Stomach (tissue), 9 donors: ENCODE results near the gene DYRK2. TPM values are rescaled to one million over a fixed set of nuclear protein-coding genes. Genes with fewer than 3 reads are reported as not detected.

ENCODE experiments used
- DNase-seq, 2 donors: peaks; one replicate each; pipeline versions ENCODE4 v3.0.0 to v3.0.0-alpha.2; 2013 to 2019
- H3K27ac ChIP-seq, 5 donors: fragments of 200-600 bp in 4 of 5; sonication (generic) in 4 of 5; one replicate each; pipeline ENCODE4 v1.5.1; 2013 to 2019; ENCODE audit warnings: mild to moderate bottlenecking in 1 of 5, moderate library complexity in 1 of 5
- H3K27me3 ChIP-seq, 3 donors: fragments of 200-600 bp; sonication (generic); one replicate each; pipeline ENCODE4 v1.5.1; 2017 to 2019; ENCODE audit warnings: mixed run types in 1 of 3
- H3K36me3 ChIP-seq, 4 donors: fragments of 200-600 bp; sonication (generic); 1 replicate in 3 of 4; 2 replicates in 1 of 4; pipeline ENCODE4 v1.5.1; 2016 to 2019
- H3K4me1 ChIP-seq, 4 donors: fragments of 200-600 bp; sonication (generic); one replicate each; pipeline ENCODE4 v1.5.1; 2016 to 2019
- H3K4me3 ChIP-seq, 4 donors: fragments of 200-600 bp; sonication (generic) in 3 of 4; one replicate each; pipeline ENCODE4 v1.5.1; 2016 to 2019; ENCODE audit warnings: mild to moderate bottlenecking in 1 of 4
- H3K9me3 ChIP-seq, 4 donors: fragments of 200-600 bp; sonication (generic); one replicate each; pipeline ENCODE4 v1.5.1; 2016 to 2019
- CTCF ChIP-seq, 7 experiments: fragments of 450-650 bp in 4 of 7; fragments of 200-600 bp in 3 of 7; sonication (generic) in 3 of 7; IDR thresholded peaks; one replicate each; pipeline ENCODE4 v1.5.1; 2016 to 2019; ENCODE audit warnings: antibody characterized with exemption in 7 of 7, control low read depth in 2 of 7, mild to moderate bottlenecking in 1 of 7
- EP300 ChIP-seq: sonication (generic); formaldehyde crosslinking; IDR thresholded peaks from one replicate; pipeline ENCODE4 v1.6.1; 2017; ENCODE audit warnings: antibody characterized with exemption
- POLR2A ChIP-seq, 4 donors: fragments of 450-650 bp; IDR thresholded peaks; one replicate each; pipeline ENCODE4 v1.6.1; 2016; ENCODE audit warnings: antibody characterized with exemption in 4 of 4, control low read depth in 2 of 4, mild to moderate bottlenecking in 1 of 4, moderate library complexity in 1 of 4
- POLR2AphosphoS5 ChIP-seq, 3 donors: sonication (generic); formaldehyde crosslinking; IDR thresholded peaks; one replicate each; pipeline ENCODE4 v1.6.1; 2016; ENCODE audit warnings: antibody characterized with exemption in 3 of 3
- WGBS, 5 donors: extraction: QIAGEN DNeasy Blood & Tissue Kit in 3 of 5; methylation state at CpG; one replicate each; pipeline versions ENCODE4 v1.1.5 to v1.1.7; 2013 to 2018; 5-methylcytosine and 5-hydroxymethylcytosine counted together
- intact Hi-C: fragments of 100-400 bp; cut with DNase I; formaldehyde crosslinking; loops from one replicate; pipeline ENCODE4 v1.15.1; 2023; ENCODE audit warnings: low total_unique reads
- polyA plus RNA-seq, 3 donors: library from polyadenylated mRNA; stranded (reverse); fragments of 200-250 nt; gene quantifications; one replicate each; pipeline ENCODE4 v1.2.3, GENCODE V29; 2013
- total RNA-seq, 5 donors: library from RNA; depleted of rRNA; stranded (reverse); fragments of >200 nt; gene quantifications; one replicate each; pipeline versions ENCODE4 v1.1.0 to v1.2.3, GENCODE V29; 2014 to 2016
- donor health status: healthy with polysubstance abuse.
- donor health status: Bipolar disorder and iron deficiency.
- donor health status: healthy.

DYRK2 gene
- total and polyA plus RNA-seq, 8 donors: 3.3 to 43.9 (median 18.1) TPM

GRCh38 chr12:67691220-67691619 is 42.7 kb downstream of the DYRK2 start:
- no peaks in the 10 kb centered on the region for H3K36me3 ChIP-seq
- no peak overlapping the region for H3K27ac ChIP-seq
- no peaks in the 10 kb centered on the region for H3K27me3 ChIP-seq
- H3K9me3 ChIP-seq: no peaks in the 10 kb centered on the region
- no peaks in the 10 kb centered on the region for H3K4me1 ChIP-seq
- H3K4me3 ChIP-seq: no peak overlapping the region
- DNase-seq: no peak
- intact Hi-C loops: no loop called here
- WGBS, 5 donors: 88 to 95% (median 92%) methylated on average over 5 of the region's 5 CpGs
- no peak for TF ChIP-seq CTCF (IDR thresholded peaks at IDR 0.05)
- no peak for TF ChIP-seq POLR2AphosphoS5 (IDR thresholded peaks at IDR 0.05)
- no peak for TF ChIP-seq EP300
- no peak for TF ChIP-seq POLR2A (IDR thresholded peaks at IDR 0.05)

GRCh38 chr12:67692135-67692534 is 43.6 kb downstream of the DYRK2 start:
- H3K27ac ChIP-seq: no peak overlapping the region
- no peaks in the 10 kb centered on the region for H3K9me3 ChIP-seq
- no peaks in the 10 kb centered on the region for H3K36me3 ChIP-seq
- no peak for DNase-seq
- no peaks in the 10 kb centered on the region for H3K4me1 ChIP-seq
- 86 to 93% (median 90%) methylated on average over 3 of the region's 3 CpGs for WGBS, 5 donors
- H3K27me3 ChIP-seq: no peaks in the 10 kb centered on the region
- TF ChIP-seq EP300: no peak
- no peak for TF ChIP-seq POLR2AphosphoS5 (IDR thresholded peaks at IDR 0.05)
- TF ChIP-seq CTCF (IDR thresholded peaks at IDR 0.05): no peak
- no peak for TF ChIP-seq POLR2A (IDR thresholded peaks at IDR 0.05)
- H3K4me3 ChIP-seq: no peak overlapping the region
- intact Hi-C loops: no loop called here

GRCh38 chr12:67692966-67693365 is 44.4 kb downstream of the DYRK2 start:
- Histone ChIP-seq H3K36me3 (no peaks in the 10 kb centered on the region), H3K27me3 (no peaks in the 10 kb centered on the region), H3K4me3 (no peak overlapping the region), H3K9me3 (no peaks in the 10 kb centered on the region), H3K4me1 (peaks cover 0 to 5% (median 0%) of the 10 kb centered on the region in 4 donors), H3K27ac (no peak overlapping the region)
- intact Hi-C loops: no loop called here
- 82 to 95% (median 92%) methylated on average over 2 of the region's 2 CpGs for WGBS, 5 donors
- no peak for TF ChIP-seq POLR2AphosphoS5 (IDR thresholded peaks at IDR 0.05)
- no peak for TF ChIP-seq POLR2A (IDR thresholded peaks at IDR 0.05)
- no peak for TF ChIP-seq CTCF (IDR thresholded peaks at IDR 0.05)
- no peak for TF ChIP-seq EP300
- no peak for DNase-seq

- intact Hi-C loops: no loop called here
- WGBS, 5 donors: 92 to 96% (median 94%) methylated on average over 3 of the region's 3 CpGs
- H3K4me1 ChIP-seq: peaks cover 0 to 15% (median 3%) of the 10 kb centered on the region in 4 donors
- no peak for DNase-seq
- no peak overlapping the region for H3K4me3 ChIP-seq
- TF ChIP-seq CTCF (IDR thresholded peaks at IDR 0.05) (no peak), POLR2A (IDR thresholded peaks at IDR 0.05) (no peak), EP300 (no peak)
- H3K27me3 ChIP-seq: no peaks in the 10 kb centered on the region
- H3K36me3 ChIP-seq: no peaks in the 10 kb centered on the region
- no peak overlapping the region for H3K27ac ChIP-seq
- H3K9me3 ChIP-seq: no peaks in the 10 kb centered on the region
These were observed 45.3 kb downstream of the DYRK2 start for GRCh38 chr12:67693894-67694293.
